MM.1S (cell line): ENCODE measurements around the gene SPECC1.

ENCODE experiments used
- CTCF ChIP-seq: fragments of 300-600 bp; sonication (generic); IDR thresholded peaks from 2 replicates; pipeline ENCODE4 v1.5.1; 2016; ENCODE audit warnings: antibody characterized with exemption, low read length, mixed read lengths
- EZH2 ChIP-seq: fragments of 300-600 bp; sonication (generic); optimal IDR thresholded peaks from 2 replicates; pipeline ENCODE3; 2017; ENCODE audit warnings: low read depth, mild to moderate bottlenecking, antibody characterized with exemption, low read length, mixed read lengths

- TF ChIP-seq CTCF = no peak
- TF ChIP-seq EZH2 = no peak
Observed at GRCh38 chr17:20284570-20285295, 275.6 kb downstream of the SPECC1 start.
